Embryonic facial prominence (tissue), 1 donor: Measurements from ENCODE around the gene UBD.

Experiments used
- DNase-seq: peaks from one replicate; pipeline ENCODE4 v3.0.0-alpha.2; 2016; ENCODE audit errors: extremely low spot score

The UBD gene

DNA sequence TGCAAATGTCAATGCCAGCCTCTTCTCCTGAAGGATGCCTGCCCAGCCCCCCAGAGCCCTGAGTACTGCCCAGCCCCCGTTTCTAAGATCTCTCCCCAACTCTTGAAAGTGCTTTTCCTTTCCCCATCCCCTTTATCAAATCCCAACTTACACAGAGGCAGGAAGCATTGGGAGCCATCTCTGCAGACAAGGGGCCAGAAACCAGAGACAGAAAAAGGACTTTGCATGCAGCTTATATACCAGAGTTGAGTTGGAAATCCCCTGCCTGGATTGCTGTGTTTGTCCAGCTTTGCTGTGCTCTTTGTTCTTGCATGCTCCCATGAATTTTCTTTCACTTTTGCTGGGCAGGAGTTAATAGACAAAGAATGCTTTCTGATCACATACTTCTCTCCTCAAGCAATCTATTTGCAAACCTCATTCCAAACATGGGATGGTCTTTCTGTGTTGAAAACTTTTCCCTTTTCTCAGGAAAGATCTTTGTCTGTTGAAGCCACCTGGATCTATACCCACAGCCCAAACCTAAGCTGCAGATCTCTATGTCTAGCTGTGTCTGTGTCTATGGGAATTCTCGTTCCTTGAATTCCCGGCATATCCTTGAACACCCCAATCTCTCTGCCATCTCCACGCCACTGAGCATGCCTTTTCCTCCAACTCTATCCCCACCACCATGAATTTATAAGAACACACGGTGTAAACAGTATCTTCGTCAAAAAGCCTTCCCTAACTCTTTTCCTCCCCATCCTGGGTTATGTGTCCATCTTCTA is at the start of gene UBD:
Gene UBD, minus strand, starts transcription at position 209 of the 764 bp plus-strand sequence. Its CDS starts 31 bp downstream, at position 178.
- no peak for DNase-seq

DNA sequence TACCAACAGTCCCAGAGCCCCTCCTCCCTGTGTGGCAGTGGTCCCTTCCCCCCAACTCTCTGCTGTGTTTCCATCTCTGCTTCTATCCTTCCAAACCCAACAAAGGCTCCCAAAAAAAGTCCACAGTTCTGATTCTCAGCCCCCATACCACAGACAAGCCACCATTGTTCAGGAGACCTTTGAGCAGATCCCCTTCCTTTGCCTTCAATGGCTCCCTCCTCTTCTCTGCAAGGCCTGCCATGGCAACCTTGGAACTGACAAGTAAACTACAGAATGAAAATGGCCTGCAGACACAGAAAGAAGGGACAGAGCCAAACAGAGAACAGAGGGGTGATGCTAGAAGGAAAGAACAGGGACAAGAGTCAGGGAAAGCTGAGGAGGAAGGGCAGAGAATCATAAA is 48.6 kb upstream of the UBD start:
- DNase-seq, result no peak

DNA sequence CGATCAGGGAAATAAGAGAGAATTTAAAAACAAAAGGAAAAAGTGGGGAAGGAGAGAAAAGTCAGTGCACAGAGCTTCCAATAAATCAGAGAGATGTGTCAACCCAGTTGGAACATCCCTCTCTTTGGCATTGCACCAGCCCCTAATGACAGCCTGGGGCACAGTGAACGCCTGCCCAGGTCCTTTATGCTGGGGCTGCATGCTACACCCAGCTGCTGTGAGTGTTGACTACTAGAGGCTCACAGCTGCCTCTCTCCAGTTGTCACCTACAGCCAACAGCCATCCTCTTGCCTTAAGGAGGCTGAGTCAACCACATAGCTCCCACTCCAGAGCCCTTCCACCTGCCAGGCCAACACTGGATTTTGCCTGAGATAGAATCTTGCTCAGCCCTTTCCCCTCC is 44.4 kb upstream of the UBD start:
- DNase-seq, result no peak

DNA sequence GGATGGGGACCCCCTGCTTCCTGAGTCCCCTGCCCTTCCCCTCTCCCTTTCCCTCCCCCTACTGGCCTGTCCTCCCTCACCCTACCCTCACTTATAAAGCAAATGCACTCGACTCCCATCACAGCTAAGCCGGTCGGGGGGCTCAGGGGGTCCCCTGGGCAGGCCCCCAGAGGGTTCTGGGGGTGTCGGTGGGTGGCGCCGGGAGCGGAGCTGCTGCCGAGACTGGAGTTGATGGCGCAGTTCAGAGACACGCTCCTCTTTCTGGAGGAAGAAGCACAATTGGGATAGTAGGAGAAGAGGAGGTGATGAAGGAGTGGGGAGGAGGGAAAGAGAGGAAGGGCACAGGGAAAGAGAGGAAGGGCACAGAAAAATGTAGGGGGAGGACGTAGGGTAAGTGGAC is 43.9 kb upstream of the UBD start:
- no peak for DNase-seq

DNA sequence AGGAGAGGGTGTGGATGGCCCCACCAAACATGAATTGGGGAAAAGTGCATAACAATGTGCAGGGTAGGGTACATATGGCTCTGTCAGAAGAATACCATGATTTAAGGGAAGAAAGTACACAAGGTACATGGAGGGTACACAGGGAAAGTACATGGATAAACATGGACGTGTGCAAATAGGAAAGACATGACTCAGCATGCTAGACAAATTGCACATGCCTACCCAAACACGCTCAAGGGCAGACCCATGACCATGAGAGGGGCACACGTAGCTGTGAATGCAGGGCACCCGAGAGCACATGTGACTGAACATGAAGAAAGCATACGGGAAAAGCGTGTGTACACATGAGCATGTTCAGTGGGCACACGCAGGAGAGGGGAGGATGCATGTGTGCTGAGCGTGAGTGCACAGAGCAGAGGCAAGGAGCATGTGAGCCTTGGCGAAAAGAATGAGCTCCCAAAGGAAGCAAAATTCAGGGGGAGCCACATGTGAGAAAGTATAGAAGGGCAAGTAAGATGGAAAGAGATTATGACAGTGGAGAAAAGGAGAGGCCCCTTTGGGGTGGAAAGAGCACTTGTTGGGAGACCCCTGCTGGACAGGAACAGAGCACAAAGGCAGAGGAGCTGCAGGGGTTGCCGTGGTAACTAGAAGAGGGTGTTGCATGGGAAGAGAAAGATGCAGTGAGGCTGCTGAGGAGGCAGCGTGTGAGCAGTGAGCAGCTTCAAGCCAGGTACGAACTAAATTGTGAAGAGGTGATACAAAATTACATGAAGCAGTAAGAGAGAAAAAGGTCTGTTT is 43.2 kb upstream of the UBD start:
- DNase-seq, result no peak

DNA sequence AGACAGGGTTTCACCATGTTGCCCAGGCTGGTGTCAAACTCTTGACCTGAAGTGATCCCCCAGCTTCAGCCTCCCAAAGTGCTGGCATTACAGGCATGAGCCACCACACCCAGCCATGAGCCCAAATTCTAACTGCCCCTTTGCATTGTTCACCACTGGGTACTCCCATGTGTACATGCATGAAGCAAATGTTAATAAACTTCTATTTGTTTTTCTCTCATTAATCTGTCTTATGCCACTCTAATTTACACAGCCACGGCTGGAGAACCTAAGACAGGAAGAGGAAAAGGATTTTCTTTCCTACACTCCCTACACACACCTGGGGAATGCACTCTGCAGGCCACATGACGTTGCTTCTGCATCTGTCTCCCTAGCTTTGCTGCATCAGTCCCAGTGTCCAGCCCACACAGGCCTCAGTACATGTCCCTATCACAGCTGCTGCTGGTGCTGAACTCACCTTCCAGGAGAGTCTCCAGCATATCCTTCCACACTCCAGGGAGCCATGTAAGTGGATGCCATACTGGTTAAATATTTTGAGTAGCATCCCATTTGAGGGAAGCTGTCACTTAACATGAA is 38.7 kb upstream of the UBD start:
- DNase-seq, result no peak

DNA sequence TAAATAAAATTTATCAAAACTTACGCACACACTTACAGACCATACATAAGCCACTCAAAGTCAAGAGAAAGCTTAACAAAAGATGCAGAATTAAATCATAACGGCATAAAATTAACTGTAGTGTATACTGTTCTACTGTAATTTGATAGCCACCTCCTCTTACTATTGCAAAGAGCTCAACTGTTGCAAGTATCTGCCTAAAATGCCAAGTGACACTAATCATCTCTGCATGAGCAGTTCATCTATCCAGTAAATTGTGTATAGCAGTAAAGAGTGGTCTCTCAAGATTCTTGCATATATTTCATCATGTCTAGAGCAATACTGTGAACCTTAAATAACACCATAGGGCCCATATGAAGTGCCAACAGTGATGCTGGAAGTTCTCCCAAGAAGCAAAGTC is 37.7 kb upstream of the UBD start:
- DNase-seq, result no peak

DNA sequence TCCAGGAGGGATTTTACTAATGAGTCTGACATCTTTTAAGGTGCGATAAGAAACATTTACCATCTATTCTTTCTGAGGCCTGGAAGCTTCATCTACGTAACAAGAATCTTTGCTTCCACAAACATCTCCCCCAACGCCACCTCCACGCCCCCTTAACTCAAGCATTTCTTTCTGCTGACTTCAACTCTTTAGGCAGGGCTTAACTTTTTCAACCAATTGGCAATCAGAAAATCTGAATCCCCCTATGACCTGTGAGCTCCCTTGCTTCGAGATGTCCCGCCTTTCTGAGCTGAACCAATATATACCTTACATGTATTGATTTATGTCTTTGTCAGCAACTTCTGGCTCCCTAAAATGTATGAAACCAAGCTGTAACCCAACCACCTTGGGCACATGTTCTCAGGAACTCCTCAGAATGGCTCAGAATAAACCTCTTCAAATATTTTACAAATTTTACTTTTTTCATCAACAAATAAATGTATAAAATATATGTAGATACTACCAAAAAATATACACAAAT is 36.9 kb upstream of the UBD start:
- no peak for DNase-seq

DNA sequence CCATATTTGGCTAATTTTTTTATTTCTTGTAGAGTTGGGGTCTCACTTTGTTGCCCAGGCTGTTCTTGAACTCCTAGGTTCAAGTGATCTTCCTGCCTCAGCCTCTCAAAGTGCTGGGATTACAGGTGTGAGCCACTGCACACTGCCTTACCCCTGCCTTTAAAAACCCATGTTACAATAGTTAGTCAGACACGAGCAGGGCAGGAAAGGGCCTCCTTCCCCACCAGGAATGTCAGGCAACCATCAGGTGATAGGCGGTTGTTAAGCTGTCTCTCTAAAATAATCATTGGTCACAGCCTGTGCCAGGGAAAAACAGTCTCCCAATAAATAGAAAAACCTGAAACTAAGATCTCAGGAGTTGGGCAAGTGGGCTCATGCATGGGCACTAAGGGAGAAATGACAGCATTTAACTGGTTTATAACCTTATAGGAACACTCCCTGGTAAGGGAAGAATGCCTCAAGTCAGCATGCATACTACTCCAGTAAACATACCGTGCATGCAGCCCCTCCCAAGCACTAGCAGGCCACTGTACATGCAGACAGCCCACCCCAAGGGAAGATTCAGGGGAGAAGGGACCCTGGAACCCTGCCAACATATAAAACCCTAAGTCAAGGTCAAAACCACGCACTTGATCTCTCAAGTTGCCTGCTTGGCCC is 33.8 kb upstream of the UBD start:
- DNase-seq, result no peak

DNA sequence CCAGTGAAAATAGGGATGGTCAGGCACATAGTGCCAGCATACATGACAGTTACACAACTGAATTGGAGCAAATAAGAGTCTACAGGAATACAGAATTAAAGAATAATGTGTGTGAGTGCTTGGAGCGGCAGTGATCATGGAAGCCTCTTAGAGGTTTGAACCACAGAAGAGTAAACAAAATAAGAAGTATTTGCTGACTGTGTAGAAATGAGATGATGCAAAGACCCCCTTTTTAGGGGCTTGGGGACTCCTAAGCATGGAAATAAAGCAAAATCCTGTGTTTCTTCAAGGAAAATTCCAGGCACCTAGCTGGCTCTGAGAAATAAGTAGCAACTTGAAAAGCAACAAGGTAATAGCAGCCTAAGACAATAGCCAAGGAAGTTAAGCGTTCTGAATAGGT is 32.1 kb upstream of the UBD start:
- no peak for DNase-seq

DNA sequence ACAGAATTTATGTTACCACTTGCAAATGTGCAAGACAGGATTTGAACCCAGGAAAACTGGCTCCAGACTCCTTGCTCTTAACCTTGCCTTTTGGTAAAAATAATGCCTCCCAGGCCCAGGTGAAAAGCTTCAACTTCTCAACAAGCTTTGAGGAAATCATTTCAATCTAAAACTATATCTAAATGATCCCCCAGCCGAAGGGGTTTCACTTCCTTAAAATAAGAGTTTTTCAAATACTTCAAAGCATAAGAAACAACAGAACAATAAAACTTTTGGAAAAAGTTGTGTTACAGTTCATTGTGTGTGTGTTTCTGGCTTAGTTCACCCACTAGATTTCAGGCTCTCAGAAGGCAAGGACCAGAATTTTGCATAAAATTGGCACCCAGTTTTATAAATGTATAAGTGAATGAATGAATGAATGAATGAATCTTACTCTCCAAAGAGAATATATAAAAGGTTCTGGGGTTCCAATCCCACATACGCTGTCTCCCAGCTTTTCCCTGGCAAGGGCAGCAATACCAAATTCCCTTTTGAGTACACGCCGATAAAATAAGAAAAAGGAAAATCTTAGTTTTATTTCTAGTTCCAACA is 30.8 kb upstream of the UBD start:
- DNase-seq, result no peak

DNA sequence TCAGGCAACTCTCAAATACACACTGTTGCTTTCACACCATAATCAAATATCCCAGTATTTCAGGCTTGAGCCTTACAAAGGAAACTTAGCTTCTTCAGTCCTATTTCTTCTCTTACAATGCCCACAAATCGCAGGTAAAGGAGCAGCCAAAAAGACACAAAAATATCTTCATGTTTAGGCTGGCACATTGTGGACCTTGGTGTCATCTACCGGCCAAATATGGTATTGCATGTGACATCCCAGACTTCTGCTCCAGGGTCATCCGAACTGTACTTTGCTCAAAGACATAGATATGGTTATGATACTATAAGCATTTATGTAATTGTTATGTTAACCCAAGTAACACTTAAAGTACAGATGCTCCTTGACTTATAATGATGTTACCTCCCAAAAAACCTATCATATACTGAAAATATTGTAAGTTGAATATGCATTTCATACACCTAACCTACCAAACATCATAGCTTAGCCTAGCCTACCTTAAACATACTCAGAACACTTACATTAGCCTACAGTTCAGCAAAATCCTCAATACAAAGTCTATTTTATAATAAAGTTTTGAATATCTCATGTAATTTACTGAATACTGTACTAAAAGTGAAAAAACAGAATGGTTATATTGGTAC is 30.0 kb upstream of the UBD start:
- no peak for DNase-seq

DNA sequence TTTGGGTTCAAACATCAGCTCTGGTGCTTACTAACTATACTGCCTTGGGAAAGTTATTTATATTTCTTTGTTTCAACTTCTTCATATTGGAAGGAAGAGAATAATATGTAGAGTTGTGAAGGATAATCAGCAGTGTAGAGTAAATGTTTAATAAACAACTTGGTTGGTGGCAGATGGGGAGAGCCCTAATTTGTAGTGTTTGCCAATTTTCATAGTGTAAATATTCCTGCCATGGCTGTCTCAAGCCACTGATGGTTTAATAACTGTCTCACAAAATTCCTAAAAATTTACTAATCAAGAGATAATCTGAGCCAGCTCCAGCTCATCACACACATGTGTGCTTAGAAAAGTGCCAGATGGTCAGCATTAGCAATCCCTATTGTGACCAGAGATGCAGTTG is 25.3 kb upstream of the UBD start, which contains the start of gene OR2H2:
Gene OR2H2, plus strand, starts transcription at position 301 of the 400 bp plus-strand sequence. CDS start 2,824 bp downstream, outside the sequence.
- DNase-seq, result no peak

DNA sequence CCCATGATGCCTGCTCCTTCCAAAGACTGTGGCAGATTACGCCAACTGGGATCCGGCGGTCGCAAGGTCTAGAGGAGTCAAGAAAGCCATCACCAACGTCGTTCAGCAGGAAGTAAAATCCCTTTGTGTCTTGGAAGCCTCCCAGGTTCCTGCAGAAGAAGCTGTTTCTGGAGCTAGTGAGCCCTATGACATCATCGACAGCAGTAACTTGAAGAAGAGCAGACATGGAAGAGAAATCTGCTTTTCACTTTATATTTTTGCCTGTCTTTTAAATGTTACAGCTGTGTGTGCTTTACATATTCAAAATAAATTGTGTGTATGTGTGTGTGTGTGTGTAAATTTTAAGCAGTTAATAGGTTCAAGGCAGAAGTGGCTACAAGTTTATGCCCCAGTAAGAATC is 18.0 kb upstream of the UBD start:
- DNase-seq, result no peak

DNA sequence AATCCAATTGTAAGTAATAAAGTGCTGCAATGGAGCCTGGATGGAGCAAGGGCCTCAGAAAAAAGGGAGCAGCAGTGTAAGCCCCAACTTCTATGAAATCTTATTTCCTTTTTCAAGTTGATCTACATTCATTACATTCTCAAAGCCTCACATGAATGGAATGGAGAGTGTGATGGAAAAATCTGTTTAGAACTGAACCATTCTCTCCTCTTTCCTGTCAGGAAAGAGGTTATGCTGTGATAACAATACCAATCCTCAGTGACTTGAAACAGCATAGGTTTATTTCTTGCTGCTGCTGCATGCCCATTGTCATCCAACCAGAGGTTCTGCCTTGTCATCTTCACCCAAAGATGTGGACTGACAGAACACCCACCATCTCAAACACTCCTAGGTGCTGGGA is 16.5 kb upstream of the UBD start:
- no peak for DNase-seq

DNA sequence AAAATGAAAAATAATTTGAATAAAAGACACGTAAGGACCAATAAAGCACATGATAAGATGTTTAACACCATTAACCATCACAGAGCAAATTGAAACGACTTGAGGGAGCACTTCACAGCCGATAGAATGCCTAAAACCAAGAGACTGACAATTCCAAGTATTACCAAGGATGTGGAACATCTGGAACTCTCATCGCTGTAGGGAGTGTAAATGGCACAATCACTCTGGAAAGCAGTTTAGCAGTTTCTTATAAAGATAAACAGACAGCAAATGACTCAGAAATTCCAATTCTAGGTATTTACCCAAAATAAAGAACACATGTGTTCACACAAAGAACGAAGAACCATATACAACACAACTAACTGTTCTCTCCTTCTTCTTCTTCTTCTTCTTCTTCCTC is 8.5 kb upstream of the UBD start:
- no peak for DNase-seq

DNA sequence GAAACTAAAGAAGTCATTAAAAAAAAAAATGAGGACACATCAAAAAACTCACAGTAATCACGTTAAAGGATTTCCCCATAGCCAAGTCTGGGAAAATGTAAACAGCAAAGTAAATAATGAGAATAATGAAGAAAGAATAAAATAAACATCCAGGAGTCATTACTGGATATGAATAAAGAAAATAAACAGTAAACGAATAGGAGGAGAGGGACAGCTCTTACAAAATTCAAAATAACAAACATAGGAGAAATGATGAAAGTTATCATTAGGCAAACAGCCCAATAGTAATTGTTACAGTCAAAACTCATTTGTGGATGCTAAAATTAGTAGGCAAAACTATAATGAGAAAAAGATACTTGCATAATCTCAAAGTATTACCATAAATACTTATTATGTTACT is 8.0 kb upstream of the UBD start:
- no peak for DNase-seq

DNA sequence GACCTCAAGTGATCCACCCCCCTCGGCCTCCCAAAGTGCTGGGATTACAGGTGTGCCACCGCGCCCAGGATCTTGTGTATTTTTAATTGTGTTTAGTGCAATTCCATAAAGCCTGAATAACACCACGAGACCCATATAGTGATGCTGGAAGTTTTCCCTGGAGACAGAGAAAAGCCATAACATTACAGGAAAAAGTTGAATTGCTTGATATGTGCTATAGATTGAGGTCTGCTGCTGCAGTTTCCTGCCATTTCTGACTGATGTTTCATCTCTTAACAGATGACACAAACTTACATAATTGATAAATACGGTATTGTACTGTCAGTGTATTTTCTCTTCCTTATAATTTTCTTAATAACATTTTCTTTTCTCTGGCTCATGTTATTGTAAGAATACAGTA is 7.3 kb upstream of the UBD start:
- no peak for DNase-seq

DNA sequence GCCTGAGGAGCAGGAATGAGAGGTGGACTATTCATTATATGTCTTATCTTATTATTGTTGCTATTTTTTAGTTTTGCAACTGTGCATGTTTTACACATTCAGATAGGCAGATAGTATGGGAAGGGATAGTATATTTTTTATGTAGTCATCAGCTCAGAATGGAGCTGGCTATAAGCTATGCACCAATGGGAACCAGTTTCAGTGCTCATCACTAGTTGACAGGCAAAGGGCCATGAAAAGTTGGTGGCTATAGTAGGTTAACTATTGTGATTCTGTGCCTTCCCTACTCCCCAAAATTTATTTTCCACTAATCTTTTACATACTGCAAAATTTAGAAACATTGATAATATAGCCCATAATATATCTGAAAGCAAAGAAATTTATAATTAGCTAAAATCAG is 5.3 kb upstream of the UBD start:
- no peak for DNase-seq

DNA sequence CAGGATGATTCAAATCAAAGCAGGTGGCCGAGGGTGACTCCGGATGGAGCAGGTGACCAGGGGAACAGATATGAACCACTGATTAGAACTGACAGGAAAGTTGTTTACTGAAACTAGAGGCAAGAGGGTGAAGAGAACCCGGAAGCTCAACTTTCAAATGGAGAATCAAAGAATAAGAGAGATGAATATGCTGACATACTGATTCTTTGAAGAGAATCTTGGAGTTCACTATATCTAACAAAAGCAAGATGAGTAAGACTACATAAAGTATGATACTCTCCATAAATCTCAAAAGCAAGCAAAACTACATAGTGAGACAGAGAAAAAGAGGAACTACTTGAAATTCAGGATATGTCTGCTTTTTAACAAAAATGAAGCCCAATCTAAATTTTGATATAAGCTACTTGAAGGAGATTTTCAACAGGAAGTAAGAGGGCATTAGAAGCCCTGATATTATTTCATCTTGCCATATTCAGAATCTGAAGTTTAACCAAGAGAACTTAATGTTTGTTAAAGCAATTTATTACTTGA is 4.0 kb upstream of the UBD start:
- DNase-seq, result no peak

DNA sequence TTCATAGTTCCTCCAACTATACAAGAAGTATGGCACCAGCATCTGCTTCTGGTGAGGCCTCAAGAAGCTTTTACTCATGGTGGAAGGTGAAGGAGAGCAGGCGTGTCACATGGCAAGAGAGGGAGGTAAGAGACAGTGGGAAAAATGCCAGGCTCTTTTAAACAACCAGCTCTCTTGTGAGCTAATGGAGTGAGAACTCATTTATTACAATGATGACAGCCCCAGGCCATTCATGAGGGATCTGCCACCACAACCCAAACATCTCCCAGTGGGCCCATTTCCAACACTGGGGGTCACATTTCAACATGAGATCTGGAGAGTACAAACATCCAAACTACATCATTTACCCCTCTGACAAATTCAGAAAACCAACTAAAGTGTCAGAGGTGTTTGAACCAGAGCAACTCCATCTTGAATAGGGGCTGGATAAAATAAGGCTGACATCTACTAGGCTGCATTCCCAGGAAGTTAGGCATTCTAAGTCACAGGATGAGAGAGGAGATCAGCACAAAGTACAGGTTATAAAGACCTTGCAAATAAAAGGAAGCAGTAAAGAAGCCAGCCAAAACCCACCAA is 2.2 kb upstream of the UBD start:
- DNase-seq, result no peak
